ENCODE results near the gene BYSL.

BYSL gene

GRCh38 chr6:41914869-41915530 lies 6.3 kb upstream of the BYSL start:
- DNase-seq (ENCODE audit: low spot score) = no peak

- DNase-seq (ENCODE audit: low spot score) = peak; percentile 90
These were observed 3.8 kb upstream of the BYSL start for GRCh38 chr6:41917528-41917927.

- DNase-seq (ENCODE audit: low spot score) = peak; percentile 49
These were observed 356 bp downstream of the BYSL start for GRCh38 chr6:41921712-41921998.

GRCh38 chr6:41922154-41922553 lies 855 bp downstream of the BYSL start:
- no peak for DNase-seq (ENCODE audit: low spot score)

- no peak for DNase-seq (ENCODE audit: low spot score)
These were observed 6.0 kb downstream of the BYSL start for GRCh38 chr6:41927253-41927652.

GRCh38 chr6:41929924-41930323 lies 8.6 kb downstream of the BYSL start:
- no peak for DNase-seq (ENCODE audit: low spot score)

- DNase-seq (ENCODE audit: low spot score) = no peak
These were observed 10.5 kb downstream of the BYSL start for GRCh38 chr6:41931792-41932191.

- no peak for DNase-seq (ENCODE audit: low spot score)
These were observed 11.1 kb downstream of the BYSL start for GRCh38 chr6:41932378-41932777.

- DNase-seq (ENCODE audit: low spot score) = no peak
These were observed 13.2 kb downstream of the BYSL start for GRCh38 chr6:41934278-41935192.

- DNase-seq (ENCODE audit: low spot score) = no peak
These were observed 13.9 kb downstream of the BYSL start for GRCh38 chr6:41935193-41935574.

GRCh38 chr6:41935685-41936072 lies 14.4 kb downstream of the BYSL start:
- no peak for DNase-seq (ENCODE audit: low spot score)

- DNase-seq (ENCODE audit: low spot score) = peak; percentile 91
These were observed 15.0 kb downstream of the BYSL start for GRCh38 chr6:41936073-41936837.

GRCh38 chr6:41937472-41937860 lies 16.2 kb downstream of the BYSL start:
- DNase-seq (ENCODE audit: low spot score) = no peak

GRCh38 chr6:41937861-41938574 lies 16.7 kb downstream of the BYSL start:
- no peak for DNase-seq (ENCODE audit: low spot score)

GRCh38 chr6:41938590-41939175 lies 17.4 kb downstream of the BYSL start:
- no peak for DNase-seq (ENCODE audit: low spot score)

- DNase-seq (ENCODE audit: low spot score) = peak; percentile 44
These were observed 18.0 kb downstream of the BYSL start for GRCh38 chr6:41939176-41939847.

GRCh38 chr6:41939848-41940758 lies 18.8 kb downstream of the BYSL start:
- DNase-seq (ENCODE audit: low spot score) = peak; percentile 33

- peak; percentile 64 for DNase-seq (ENCODE audit: low spot score)
These were observed 19.5 kb downstream of the BYSL start for GRCh38 chr6:41940759-41941279.

GRCh38 chr6:41941280-41942066 lies 20.2 kb downstream of the BYSL start, which contains the start of gene CCND3:
Gene CCND3, minus strand, starts transcription at chr6:41941808. Its CDS starts 159 bp downstream, at chr6:41941649.
- DNase-seq (ENCODE audit: low spot score) = peak; percentile 97

All from GM03348 (cell line).